NCI-H446 (cell line): ENCODE results near the gene NACC2.

Experiments
- DNase-seq, 2 experiments: peaks; one replicate each; lab custom pipeline; 2025; lab: John Stamatoyannopoulos, UW

NACC2 gene, protein sequence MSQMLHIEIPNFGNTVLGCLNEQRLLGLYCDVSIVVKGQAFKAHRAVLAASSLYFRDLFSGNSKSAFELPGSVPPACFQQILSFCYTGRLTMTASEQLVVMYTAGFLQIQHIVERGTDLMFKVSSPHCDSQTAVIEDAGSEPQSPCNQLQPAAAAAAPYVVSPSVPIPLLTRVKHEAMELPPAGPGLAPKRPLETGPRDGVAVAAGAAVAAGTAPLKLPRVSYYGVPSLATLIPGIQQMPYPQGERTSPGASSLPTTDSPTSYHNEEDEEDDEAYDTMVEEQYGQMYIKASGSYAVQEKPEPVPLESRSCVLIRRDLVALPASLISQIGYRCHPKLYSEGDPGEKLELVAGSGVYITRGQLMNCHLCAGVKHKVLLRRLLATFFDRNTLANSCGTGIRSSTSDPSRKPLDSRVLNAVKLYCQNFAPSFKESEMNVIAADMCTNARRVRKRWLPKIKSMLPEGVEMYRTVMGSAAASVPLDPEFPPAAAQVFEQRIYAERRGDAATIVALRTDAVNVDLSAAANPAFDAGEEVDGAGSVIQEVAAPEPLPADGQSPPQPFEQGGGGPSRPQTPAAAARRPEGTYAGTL

DNA sequence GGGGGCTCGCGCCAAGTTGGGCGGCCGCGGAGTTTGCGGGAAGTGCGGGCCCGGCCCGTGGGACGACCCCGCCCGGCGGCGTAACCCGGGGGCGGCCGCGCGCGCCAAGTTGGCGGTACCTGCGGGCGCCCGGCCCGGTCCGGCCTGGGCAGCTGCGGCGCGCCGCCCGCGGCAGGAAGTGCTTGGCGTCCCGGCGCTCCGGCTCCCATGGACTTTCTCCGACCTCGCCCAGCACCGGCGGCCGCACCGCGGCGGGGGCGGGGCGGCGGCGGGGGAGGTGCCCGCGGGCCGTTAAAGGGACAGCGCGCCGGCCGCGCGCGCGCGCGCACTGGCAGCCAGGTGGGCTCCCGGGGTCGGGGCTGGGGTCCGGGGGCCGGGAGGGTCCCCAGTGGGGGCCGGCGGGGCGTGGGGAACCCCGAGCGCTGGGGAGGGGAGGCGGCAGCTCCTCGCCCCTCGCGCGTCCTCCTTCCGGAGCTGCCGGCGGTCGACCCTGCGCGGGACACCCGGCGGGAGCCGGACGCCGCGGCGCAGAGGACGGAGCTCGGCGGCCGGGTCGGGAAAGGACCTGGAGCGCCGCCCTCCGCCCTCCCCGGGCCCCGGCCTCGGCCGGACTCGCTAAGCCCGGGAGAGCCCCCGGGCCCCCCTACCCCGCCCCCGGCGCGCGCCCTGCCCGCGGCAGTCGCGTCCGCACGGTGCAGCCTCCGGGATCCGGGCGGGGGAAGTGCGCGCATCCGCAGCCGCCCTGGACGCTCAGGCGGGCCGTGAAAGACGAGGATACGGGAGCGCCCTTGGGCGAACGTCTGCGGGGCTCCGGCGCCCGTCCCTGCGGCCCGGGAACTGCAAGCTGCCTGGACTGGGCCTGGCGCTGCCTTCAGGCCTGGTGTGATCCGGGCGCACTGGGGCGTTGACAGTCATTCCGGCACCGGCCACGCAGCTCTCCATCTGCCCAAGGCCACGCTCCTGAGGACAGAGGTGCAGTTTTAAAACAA is at the start of gene NACC2:
Gene NACC2, minus strand, starts transcription at position 220 of the 989 bp plus-strand sequence. CDS start 44,768 bp downstream, outside the sequence.
- DNase-seq, result peak in 1 of 2 experiments; percentile 30

DNA sequence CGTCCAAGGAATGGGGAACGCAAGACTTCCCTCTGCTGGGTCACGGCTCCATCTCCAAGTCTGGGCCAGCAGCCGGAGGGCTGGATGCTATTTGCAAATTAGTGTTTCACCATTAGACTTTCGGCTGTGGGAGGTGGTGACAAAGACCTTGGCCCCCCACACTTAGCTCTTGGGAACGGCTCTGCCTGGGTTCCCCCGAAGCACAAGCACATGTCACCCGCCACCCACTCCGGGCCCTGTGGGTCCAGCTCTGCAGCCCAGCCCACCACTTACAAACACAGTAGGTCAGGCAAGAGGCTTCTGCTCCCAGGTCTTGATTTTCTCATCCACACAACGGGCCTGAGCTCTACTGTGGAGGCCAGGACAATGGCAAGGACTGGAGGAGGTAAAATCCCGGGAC is 49.4 kb upstream of the NACC2 start:
- DNase-seq, result no peak

DNA sequence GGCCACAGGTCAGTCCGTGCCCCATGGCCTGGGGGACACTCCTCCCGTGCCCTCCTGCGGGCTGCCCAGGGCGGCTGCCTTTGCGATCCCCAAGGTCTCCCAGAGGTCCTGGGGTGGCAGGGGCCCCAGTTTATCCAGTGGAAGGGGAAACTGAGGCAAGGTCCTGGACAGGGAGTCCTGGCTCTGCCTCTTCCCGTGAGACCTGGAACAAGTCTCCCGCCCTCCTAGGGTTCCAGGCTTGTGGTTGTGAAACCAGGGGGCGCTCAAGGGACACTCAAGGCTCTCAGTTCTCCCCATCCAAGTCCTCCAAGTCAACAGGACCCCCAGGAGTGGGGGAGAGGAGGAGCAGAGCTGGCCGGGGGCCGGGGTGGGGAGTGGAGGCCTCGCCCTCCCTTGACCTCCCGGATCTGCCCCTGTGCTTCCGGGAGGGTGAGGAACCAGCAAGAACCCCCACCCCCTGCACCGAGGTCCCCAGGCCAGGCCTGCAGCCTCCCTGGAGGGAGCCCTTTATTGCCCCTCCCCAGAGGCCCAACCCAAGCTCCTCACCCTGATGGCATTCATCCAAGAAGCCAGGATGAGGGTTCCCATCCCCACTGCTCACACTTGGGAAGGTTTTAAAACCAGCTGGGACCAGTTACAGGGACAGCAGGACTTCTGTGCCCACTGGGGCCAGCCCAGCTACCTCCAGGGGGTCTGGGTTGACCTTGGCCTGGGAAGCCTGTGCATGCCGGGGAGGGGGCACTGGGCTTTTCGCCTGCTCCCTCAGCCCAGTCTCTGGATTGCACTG is 48.3 kb upstream of the NACC2 start:
- DNase-seq, result no peak

DNA sequence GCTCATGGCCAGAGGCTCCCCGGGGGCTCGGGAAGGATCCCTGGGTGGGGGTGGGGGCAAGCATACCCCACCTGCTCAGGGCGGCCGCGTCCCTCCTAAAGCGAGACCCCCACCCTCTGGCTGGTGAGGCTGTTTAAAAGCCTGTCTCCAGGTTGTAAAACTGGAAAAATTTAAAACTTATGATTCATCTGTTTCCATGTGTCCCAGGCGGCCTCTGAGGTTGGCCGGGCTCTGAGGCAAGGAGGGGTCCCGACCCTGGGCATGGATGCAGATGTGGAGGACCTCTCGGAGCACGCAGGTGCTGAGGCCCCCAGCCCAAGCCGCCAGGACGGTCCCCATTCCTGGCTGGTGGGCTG is 47.7 kb upstream of the NACC2 start:
- no peak for DNase-seq

DNA sequence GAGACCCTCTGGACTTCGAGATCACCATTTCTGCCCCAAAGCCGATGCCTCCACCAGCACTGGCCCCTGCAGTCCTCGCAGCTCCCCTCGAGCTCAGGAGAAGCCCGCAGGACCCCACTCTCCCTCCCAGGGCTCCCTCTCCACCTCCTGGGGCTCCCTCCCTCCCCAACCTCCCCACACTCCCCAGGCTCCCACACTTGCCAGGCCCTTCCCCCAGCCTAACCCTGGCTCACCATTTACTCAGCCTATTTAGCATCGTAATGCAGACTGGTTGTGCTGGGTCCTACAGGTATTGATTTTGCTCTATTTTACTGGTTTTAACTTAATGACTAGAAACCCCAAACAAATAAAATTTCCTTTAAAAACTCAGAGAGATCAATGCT is 47.3 kb upstream of the NACC2 start:
- DNase-seq, result no peak

DNA sequence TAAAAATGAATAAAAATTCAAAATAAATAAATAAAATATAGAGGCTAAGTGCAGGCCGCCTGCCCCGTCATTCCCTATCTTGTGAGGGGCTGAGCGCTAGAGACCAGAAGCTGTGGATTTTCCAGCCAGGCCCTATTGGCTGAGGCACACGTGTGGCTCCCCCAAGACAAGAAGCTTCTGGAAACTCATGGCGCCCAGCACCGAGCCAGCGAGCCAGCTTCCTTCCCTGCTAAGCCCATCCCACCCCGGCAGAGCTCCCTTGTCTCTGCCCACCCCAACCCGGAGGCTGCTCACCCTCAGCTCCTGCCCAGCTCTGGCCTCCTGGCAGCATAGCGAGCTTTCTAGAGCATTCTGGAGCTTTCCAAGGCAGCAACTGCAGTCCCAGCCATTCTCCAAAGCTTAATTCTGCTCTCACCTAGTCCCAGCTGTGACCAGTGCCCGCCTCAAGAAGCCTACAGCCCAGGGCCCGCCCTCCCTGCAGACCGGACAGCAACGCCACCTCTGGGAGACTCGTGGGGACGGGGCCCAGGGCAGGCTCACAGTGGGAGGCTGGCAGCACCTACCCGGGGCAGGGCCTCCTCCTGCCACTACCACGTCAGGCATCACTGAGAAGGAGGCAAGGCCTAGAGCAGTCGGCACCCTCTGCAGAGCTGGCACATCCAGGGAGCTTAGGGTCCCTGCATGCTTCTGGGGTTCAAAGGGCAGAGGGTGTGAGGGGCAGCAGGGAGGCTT is 46.8 kb upstream of the NACC2 start:
- no peak for DNase-seq

DNA sequence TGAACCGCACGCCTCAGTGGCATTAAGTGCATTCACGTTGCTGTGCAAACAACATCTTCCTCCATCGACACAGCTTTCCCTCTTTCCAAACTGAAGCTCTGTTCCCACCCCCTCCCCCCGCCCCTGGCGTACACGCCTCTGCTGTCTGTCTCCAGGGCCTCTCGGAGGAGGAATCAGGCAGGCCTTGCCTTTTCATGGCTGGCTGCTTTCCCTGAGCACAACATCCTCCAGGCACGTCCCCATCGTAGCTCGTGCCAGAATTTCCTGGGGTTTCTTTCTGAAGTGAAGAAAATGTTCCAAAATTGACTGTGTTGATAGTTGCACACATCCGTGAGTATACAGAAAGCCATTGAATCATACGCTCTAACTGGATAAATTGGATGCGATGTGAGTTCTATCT is 45.9 kb upstream of the NACC2 start:
- DNase-seq, result peak; percentile 59 to 73

DNA sequence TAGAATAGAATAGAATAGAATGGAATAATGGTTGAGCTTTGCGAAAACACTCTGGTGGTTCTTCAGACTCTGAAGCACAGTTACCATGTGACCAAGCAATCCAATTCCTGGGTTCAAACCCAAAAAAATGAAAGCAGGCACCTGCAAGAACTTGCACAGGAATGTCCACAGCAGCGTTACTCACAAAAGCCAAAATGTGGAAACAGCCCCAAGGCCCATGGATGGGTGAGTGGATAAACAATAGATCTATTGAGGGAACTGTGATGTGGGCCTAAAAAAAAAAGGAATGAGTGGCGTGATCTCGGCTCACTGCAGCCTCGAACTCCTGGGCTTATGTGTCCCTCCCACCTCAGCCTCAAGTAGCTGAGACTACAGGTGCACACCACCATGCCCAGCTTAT is 45.0 kb upstream of the NACC2 start:
- DNase-seq, result no peak

DNA sequence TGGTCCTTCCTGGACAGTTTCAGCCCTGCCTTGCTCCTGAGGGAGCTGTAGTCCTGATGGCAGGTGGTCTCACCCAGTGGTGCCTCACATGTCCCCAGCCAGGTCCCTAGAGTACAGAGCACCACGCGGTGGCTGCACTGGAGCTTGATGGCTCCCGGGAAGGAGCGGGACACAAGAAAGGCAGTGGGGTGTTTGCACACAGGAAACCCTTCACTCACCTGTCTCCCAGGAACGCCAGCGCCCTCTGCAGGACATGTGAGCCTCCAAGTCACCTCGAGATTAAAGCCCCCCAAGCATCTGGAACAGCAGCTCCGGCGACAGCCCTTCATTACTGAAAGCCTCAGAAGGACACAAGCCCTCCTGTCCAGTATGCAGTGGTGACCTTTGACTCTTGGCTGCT is 43.5 kb upstream of the NACC2 start:
- DNase-seq, result no peak

DNA sequence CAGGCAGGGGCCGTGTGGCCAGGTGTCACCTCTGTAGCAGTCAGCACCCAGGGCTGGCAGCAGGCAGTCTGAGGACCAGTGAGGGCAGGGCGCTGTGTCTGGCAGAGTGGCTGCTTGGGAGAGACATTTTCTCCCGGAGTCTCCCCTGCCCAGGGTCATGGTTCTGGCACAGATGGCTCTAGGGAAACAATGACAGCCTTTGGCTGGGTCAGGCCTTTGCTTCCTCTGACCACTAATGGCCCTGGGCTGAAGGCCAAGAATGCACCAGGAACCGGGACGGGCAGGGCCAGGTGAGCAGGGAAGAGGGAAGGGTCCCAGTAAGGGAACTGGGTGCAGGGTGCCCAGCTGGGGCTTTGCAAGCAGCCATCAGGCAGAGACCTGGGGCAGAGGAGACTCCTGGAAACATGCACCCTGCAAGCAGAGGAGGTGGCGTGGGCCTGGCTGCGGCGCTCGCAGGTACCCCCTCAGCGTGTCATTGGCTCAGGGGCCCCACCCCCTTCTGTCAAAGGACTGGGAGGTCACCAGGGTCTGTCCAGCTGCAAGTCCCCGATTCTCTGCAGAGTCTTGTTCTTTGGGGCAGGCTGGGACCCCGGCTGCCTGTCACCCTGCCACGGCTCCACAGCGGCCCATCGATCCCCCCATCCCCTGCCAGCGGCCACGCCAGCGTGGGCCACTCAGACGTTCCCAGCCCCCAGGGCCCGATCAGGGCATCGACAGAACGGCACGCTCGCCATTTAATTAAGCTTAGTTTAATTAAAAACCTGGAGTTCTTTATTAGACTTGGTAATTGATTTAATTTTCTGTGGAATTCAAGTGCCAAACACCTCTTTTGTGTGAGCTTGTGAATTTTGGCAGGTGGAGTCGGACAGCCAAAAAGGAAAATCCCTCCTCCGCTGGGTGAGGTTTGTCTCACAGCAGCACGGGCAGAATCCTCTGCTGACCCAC is 42.5 kb upstream of the NACC2 start:
- DNase-seq, result no peak

DNA sequence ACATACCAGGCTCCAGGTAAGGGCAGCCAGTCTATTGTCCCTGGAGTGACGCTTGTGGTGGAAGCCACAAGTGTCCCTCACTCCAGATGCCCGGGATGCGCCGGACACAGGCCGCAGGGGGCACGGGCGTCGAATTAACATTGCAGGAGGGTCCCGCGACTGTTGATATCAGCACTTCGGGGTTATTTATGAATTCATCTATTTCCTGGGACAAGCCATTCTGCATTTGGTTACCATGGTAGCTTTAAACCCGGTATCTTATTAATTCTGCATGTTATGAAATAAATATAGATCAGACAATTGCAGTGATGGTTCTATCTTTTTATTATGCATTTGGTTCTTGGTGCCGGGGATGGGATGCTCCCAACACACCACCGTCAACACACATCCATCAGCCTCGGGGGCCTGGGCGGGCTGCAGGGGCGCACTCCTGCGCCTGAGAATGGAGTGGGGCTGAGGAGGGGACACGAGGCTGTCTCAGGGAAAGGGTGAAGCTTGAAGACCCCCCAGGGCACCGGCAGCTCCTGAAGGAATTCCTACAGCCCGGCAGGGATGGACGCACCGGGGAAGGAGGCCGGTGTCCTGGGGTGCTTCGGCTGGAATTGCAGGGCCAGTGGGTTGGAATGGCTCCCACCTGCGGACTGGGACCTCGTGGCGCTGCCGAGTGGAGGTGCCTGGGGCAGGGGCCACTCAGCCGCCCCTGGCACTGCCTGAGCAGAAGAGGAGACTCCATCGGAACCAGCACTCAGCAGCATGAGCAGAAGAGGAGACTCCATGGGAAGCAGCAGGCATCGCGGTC is 41.2 kb upstream of the NACC2 start:
- no peak for DNase-seq

DNA sequence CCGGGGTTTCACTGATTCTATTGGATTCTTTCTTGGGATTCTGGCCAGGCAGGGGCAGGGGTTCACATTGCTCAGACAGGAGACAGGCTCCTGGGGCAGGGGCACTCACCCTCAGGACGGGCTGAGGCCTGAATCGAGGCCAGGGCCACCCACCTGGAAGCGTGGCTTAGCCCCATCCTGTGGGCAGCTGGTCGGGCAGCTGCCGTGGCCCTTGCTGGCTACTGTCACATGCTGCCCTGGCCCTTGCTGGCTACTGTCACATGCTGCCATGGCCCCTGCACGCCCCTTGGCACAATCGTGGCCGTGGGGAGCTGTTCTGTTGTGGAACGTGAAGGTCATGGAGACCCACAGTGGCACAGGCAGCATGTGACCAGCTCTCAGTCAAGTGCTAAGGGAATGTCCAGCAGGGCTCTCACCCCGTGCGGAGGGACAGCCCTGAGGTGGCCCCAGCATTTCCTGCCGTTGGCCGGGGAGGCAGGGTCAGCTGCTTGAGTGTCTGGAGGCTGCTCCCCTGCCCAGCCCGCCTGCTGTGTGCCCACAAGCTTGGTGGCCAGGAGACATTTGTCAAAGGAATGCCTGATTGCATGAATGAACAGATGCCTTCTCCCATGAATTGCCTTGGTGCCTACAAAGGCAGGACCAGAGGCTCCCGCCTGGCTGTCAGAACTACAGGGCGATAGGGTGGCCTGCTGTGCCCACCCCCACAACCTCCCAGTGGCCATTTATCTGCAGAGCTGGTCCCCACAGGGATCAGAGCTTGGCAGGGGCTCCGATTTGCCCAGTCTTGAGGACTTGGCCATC is 40.4 kb upstream of the NACC2 start:
- no peak for DNase-seq

DNA sequence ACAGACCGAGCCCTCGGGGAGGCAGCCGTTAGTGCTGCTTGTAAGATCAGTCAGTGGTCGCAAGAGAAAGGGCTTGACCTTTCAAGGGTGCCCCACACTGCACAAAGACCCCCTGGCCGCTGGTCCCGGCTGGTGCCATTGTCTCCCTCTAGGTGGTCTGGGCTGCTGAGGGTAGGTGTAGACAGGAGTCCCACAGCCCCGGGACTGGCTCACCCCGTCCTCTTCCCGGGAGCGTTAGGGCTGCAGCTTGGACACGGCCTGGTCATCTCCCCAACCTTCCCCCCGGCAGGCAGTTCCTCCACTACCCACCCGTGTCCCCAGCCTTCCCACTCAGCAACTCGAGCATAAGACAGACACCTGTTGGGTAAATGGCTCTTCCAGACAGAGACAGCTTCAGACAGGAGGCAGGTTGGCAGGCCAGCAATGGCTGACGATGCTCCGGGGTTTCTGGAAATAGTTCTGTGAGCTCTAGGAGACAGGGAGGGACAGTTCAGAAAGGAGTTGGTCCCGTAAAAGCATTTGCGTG is 38.9 kb upstream of the NACC2 start:
- no peak for DNase-seq

DNA sequence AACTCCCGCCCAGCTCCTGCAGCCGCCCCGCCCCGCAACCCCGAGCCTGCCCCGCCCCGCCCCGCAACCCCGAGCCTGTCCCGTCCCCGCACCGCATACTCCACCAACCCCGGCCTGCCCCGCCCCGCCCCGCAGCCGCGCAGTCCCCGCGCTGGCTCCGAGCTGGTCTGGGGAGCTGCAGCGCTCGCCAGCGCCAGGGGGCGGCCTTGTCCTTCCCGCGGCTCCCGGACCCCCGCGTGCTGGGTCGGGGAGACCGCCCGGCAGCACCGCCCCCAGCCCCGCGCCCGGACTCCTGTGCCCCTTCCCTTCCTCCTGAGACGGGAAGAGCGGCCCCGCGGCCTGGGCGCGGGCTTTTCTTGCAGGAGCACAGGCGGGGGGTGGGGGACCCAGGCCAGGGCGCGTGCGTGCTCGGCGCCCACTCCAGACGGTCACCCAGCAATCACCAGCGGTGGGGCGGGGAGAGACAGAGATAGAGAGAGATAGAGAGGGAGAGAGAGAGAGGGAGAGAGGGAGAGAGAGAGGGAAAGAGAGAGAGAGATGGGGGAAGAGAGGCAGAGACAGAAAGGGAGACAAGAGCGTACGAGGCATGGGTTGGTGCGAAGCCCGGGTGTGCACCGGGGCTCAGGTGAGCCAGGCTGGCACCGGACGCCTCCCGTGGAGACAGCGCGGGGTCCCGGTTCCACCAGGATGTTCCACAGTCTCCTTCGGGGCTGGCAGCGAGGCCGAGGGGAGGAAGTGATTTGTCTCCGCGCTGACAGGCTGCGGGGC is 38.3 kb upstream of the NACC2 start:
- peak in 1 of 2 experiments; percentile 55 for DNase-seq

DNA sequence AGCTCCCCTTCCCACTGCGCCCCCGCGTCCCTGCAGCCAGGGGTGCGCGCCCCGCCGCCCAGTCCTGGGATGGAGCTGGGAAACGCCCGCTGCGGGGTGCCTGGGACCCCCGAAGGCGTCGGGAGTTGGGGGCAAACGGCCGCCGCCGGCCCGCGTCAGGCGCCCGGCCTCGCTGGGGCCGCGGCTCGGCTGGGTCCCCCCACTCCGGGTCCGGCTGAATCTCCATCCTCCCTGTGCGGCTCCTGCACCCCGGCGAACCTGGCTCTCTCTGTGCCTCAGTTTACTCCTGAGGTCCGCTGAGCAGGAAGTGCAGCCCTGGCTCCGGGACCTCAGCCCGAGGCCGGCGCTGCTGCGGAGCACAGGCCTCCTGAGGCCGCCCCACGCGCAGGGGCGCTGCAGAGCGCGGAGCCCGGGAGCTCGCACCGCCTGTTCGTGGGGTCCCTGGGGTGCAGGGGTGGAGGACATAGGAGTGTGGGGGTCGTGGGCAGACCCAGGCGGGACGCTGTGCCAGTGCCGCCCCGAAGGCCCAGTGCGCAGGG is 37.5 kb upstream of the NACC2 start:
- no peak for DNase-seq

DNA sequence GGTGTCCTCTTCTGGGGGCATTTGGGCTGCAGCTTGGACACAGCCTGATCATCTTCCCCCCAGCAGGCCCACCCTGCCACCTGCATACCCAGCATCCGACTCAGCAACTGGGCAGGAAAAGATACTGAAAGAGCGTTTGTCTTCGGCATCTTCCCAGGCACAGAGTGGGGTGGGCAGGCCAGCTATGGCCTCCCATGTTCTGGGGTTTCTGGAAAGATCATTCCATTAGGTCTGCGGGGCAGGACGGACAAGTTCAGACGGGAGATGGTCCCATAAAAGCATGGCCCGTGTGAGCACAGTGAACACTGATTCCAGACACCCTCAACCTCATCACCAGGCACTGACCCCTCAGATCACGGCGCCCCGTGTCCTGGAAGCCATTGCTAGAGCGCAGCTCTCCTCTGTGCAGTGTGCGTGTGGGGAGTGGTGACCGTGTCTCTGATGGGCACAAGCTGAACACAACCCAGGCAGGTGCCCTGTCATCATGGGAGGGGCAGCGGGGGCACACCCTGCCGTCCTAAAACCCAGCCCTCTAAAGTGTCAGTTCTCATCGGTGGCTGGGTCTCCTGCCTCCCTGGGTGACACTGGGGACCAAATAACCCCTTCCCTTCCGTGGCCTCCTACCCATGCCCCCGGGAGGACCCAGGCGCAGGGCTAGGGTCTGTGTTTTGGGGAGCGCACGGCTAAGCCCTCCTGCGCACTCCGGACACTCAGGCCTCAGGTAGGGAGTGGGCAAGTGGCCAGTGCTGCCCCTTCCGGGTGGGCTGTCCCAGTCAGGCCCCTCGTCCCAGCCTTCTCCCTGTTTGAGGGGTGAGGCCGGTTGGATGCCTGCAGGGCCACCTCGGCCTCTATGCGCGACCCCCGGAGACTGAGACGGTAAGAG is 36.8 kb upstream of the NACC2 start:
- no peak for DNase-seq
